ENCODE results near the gene FOXP2.

FOXP2 gene

GRCh38 chr7:114580963-114581362, 166.3 kb downstream of the FOXP2 start (continued):
- TF ChIP-seq ZNF639 (tag by site-specific recombination; IDR thresholded peaks at IDR 0.05) (0 out of 2 replicates have a peak, but pooled peaks have one; percentile 19), RBAK (tag by site-specific recombination; IDR thresholded peaks at IDR 0.05) (0 out of 2 replicates have a peak, but pooled peaks have one; percentile 67), ZNF501 (tag by site-specific recombination; IDR thresholded peaks at IDR 0.05) (peak; percentile 77), ZBTB8A (tag by site-specific recombination; IDR thresholded peaks at IDR 0.05) (peak; percentile 73), ZNF341 (tag by site-specific recombination; IDR thresholded peaks at IDR 0.05; ENCODE audit: low read depth) (peak; percentile 15; the same call in 1 of the 2 replicates), ZNF266 (tag by site-specific recombination; IDR thresholded peaks at IDR 0.05; ENCODE audit: low read depth) (peak; percentile 83), ZNF518A (tag by site-specific recombination; conservative IDR thresholded peaks at IDR 0.05; ENCODE audit: low read depth) (peak; percentile 89)
- TF ChIP-seq, protein P1, sequence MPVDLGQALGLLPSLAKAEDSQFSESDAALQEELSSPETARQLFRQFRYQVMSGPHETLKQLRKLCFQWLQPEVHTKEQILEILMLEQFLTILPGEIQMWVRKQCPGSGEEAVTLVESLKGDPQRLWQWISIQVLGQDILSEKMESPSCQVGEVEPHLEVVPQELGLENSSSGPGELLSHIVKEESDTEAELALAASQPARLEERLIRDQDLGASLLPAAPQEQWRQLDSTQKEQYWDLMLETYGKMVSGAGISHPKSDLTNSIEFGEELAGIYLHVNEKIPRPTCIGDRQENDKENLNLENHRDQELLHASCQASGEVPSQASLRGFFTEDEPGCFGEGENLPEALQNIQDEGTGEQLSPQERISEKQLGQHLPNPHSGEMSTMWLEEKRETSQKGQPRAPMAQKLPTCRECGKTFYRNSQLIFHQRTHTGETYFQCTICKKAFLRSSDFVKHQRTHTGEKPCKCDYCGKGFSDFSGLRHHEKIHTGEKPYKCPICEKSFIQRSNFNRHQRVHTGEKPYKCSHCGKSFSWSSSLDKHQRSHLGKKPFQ (tag by site-specific recombination; IDR thresholded peaks at IDR 0.05): peak; percentile 31; the same call in 1 of the 2 replicates

GRCh38 chr7:114588506-114588905, 173.9 kb downstream of the FOXP2 start:
- H3K9me3 ChIP-seq (ENCODE audit: control insufficient read depth, insufficient read depth, low read depth, low read length): no peaks in the 10 kb centered on the region
- no peak overlapping the region for H3K27ac ChIP-seq (ENCODE audit: extremely low read depth, low read depth, low read length)
- no peak overlapping the region for H3K4me3 ChIP-seq (ENCODE audit: low read depth, low read length)
- POLR2A ChIA-PET: no interaction called here
- CTCF ChIA-PET: no interaction called here
- no peaks in the 10 kb centered on the region for H3K36me3 ChIP-seq (ENCODE audit: control insufficient read depth in 2 of 2, insufficient read depth in 1 of 2, low read length in 2 of 2)
- TF ChIP-seq, protein P1 (tag by site-specific recombination; IDR thresholded peaks at IDR 0.05): no peak
- H3K4me1 ChIP-seq (ENCODE audit: control insufficient read depth, insufficient read depth, low read length): no peaks in the 10 kb centered on the region; the same call in none of the 2 replicates

DNA sequence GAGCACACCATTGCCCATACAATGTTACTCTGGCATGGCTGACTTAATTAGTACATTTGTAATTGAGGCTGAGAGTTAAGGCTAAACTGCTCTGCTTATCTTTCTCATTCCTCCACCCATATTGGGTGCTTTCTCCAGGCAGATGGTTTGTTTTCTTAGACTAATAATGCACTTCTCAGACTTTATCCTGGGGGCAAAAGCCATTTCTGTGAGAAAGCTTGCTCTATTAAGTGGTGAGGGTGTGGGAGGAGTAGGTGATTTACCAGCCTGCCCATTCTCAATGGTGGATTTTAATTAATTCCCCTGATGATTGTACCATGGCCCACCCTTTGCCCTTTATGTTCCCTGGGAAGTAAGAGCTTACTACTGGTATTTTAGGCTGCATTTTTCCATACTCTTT, 174.8 kb downstream of the FOXP2 start:
- POLR2A ChIA-PET: no interaction called here
- TF ChIP-seq ZNF501 (tag by site-specific recombination; IDR thresholded peaks at IDR 0.05) (no peak), ZNF16 (tag by site-specific recombination; IDR thresholded peaks at IDR 0.05; ENCODE audit: low read depth) (no peak), ZNF555 (tag by site-specific recombination; conservative IDR thresholded peaks at IDR 0.05) (no peak), ZBTB8A (tag by site-specific recombination; IDR thresholded peaks at IDR 0.05) (0 out of 2 replicates have a peak, but pooled peaks have one; percentile 14), ZFP69B (tag by site-specific recombination; IDR thresholded peaks at IDR 0.05) (no peak), ZNF335 (tag by site-specific recombination; conservative IDR thresholded peaks at IDR 0.05) (no peak), FEZF1 (tag by site-specific recombination; IDR thresholded peaks at IDR 0.05) (0 out of 2 replicates have a peak, but pooled peaks have one; percentile 26), ZBTB48 (tag by site-specific recombination; IDR thresholded peaks at IDR 0.05) (no peak), ZNF658 (tag by site-specific recombination; IDR thresholded peaks at IDR 0.05) (no peak), OSR2 (tag by site-specific recombination; IDR thresholded peaks at IDR 0.05) (peak; percentile 12; the same call in 1 of the 2 replicates), ZNF157 (tag by site-specific recombination; IDR thresholded peaks at IDR 0.05) (no peak), ZNF354C (tag by site-specific recombination; IDR thresholded peaks at IDR 0.05; ENCODE audit: borderline replicate concordance, low read depth) (no peak), YY1 (tag by site-specific recombination; IDR thresholded peaks at IDR 0.05) (no peak), KLF1 (tag by site-specific recombination; IDR thresholded peaks at IDR 0.05) (peak; percentile 69), ZNF37A (tag by site-specific recombination; IDR thresholded peaks at IDR 0.05) (no peak), ZNF792 (tag by site-specific recombination; IDR thresholded peaks at IDR 0.05) (no peak)
- TF ChIP-seq, protein P2, sequence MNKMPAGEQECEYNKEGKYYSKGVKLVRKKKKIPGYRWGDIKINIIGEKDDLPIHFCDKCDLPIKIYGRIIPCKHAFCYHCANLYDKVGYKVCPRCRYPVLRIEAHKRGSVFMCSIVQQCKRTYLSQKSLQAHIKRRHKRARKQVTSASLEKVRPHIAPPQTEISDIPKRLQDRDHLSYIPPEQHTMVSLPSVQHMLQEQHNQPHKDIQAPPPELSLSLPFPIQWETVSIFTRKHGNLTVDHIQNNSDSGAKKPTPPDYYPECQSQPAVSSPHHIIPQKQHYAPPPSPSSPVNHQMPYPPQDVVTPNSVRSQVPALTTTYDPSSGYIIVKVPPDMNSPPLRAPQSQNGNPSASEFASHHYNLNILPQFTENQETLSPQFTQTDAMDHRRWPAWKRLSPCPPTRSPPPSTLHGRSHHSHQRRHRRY (tag by site-specific recombination; IDR thresholded peaks at IDR 0.05): no peak

More for the DNA sequence above, 174.8 kb downstream of the FOXP2 start:
- H3K27ac ChIP-seq (ENCODE audit: extremely low read depth, low read depth, low read length): no peak overlapping the region
- H3K9me3 ChIP-seq (ENCODE audit: control insufficient read depth, insufficient read depth, low read depth, low read length): no peaks in the 10 kb centered on the region
- H3K36me3 ChIP-seq (ENCODE audit: control insufficient read depth in 2 of 2, insufficient read depth in 1 of 2, low read length in 2 of 2): no peaks in the 10 kb centered on the region
- no peak overlapping the region for H3K4me3 ChIP-seq (ENCODE audit: low read depth, low read length)
- CTCF ChIA-PET: no interaction called here
- H3K4me1 ChIP-seq (ENCODE audit: control insufficient read depth, insufficient read depth, low read length): no peaks in the 10 kb centered on the region; the same call in 1 of the 2 replicates

Measured in HEK293 (cell line).